ENCODE results near the gene DNPH1.

DNA sequence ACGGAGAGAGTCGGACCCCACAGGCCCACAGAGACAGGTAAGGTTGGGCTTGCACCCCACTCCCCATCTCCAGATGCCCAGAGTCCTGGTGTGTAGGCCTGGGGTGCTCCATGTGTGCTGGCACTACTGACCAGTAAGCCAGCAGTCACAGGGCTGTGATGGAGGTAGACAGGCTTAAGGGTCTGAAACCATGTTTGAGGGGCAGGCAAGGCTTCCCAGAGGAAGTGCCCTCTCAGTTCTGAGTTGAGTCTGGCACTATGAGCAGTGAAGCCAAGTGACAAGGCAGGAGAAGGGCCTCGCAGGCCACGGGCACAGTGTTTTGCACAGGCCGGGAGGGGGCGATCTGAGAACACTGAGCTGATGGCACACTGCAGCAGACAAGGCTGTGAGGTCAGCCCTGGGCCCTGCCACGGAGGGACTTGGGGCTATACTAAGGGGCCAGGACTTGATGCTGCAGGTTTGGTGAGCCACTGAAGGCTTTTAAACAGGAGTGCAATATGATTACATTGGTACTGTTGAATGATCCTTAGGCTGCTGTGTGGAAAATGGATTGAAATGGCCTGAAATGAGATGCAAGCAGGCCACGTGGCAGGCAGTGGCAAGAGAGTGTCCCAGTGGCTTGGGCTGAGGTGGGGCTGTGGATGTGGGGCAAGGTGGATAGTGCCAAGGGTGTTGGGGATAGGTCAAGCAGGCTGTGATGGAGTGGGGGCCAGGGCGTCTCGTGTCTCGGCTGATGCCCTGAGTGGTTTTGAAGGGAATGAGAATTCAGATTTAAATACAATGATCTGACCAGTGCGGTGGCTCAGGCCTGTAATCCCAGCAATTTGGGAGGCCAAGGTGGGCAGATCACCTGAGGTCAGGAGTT lies 34.3 kb upstream of the DNPH1 start:
- no peak for TF ChIP-seq POLR2AphosphoS5 (IDR thresholded peaks at IDR 0.05; ENCODE audit: insufficient read depth, low read depth, low read length)
- TF ChIP-seq, protein P1, sequence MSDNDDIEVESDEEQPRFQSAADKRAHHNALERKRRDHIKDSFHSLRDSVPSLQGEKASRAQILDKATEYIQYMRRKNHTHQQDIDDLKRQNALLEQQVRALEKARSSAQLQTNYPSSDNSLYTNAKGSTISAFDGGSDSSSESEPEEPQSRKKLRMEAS (IDR thresholded peaks at IDR 0.05; ENCODE audit: insufficient read depth, insufficient read length), result no peak
